ENCODE measurements around the gene EYA2. TPM values are rescaled to one million over a fixed set of nuclear protein-coding genes. Genes with fewer than 3 reads are reported as not detected.

EYA2 gene
- total and polyA plus RNA-seq, 8 donors: 0.51 to 3.2 (median 1.4) TPM

DNA sequence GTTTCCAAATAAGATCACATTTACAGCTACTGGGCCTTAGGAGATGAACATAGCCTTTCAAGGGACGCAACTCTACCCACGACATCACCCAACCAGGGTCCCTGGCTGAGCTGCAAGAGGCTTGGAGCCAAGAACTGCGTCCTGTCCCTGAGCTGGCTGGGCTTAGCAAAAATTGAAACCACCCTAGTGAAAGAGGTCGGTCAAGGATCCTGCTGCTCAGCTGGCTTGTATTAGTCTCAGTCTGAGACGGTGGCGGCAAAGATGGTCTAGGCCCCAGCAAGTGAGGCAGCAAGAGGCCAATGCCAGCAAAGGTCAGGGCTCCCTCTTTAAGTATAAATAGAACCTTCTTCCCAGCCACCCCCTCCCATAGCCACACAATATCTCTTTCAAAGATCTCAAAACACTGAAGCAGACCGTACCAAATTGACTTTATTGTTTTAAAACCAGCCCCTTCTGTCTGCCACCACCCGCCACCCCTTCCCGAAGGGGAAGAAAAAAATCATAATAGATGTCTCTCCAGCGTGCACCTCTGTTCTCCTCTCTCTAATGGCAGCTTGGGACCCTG lies 140.5 kb downstream of the EYA2 start:
- ATAC-seq: no peak
- no peak overlapping the region for H3K27ac ChIP-seq
- TF ChIP-seq, protein P1, sequence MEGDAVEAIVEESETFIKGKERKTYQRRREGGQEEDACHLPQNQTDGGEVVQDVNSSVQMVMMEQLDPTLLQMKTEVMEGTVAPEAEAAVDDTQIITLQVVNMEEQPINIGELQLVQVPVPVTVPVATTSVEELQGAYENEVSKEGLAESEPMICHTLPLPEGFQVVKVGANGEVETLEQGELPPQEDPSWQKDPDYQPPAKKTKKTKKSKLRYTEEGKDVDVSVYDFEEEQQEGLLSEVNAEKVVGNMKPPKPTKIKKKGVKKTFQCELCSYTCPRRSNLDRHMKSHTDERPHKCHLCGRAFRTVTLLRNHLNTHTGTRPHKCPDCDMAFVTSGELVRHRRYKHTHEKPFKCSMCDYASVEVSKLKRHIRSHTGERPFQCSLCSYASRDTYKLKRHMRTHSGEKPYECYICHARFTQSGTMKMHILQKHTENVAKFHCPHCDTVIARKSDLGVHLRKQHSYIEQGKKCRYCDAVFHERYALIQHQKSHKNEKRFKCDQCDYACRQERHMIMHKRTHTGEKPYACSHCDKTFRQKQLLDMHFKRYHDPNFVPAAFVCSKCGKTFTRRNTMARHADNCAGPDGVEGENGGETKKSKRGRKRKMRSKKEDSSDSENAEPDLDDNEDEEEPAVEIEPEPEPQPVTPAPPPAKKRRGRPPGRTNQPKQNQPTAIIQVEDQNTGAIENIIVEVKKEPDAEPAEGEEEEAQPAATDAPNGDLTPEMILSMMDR (IDR thresholded peaks at IDR 0.05): no peak
- no peaks in the 10 kb centered on the region for H3K36me3 ChIP-seq
- H3K9me3 ChIP-seq: no peaks in the 10 kb centered on the region
- intact Hi-C loops (cut with DNase I): no loop called here
- WGBS, 2 donors: 81 to 84% methylated on average over 10 of the region's 10 CpGs
- no peak for FAIRE-seq
- no peak overlapping the region for H3K4me3 ChIP-seq
- no peak for DNase-seq
- H3K4me1 ChIP-seq: no peaks in the 10 kb centered on the region
- H3K27me3 ChIP-seq: no peaks in the 10 kb centered on the region

DNA sequence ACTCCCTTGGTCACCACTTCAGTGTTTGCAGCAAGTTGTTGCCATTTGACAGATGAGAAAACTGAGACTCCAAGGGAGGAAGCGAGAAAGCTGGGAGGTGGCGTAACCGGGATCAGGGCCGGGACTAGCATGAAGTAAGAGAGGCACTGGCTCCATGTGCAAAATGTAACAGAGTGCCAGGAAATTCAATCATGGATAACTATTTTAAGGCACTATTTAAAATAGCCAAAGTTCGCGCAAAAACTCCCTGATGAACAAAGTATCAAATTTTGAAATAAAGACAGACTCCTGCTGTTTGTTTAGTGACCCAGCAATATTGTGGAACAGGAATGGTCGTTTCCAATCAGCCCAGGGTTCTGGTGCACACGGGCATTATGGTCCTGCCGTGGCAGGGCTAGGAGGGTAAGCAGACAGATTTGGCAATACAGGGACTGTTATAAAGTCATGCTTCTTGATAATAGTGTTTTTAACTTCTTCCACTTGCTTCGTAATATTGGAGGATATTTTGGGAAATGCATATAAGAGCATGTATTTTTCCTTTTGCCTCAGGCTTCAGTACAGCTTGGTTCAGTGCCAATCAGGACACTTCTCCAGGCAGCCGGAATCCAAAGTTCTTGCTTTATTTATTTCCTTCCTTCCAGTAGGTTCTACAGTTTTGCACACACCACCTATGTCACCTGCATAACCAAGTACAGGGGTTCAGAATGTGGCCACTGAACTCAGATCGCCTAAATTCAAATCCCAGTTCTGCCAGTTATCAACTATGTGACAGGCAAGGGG lies 141.6 kb downstream of the EYA2 start:
- no peak for DNase-seq
- Histone ChIP-seq H3K36me3 (no peaks in the 10 kb centered on the region), H3K27me3 (no peaks in the 10 kb centered on the region), H3K4me1 (no peaks in the 10 kb centered on the region), H3K27ac (no peak overlapping the region), H3K9me3 (no peaks in the 10 kb centered on the region), H3K4me3 (no peak overlapping the region)
- no peak for ATAC-seq
- TF ChIP-seq, protein P1 (IDR thresholded peaks at IDR 0.05): no peak
- 74 to 81% methylated on average over 12 of the region's 12 CpGs for WGBS, 2 donors
- no peak for FAIRE-seq
- intact Hi-C loops (cut with DNase I): no loop called here

DNA sequence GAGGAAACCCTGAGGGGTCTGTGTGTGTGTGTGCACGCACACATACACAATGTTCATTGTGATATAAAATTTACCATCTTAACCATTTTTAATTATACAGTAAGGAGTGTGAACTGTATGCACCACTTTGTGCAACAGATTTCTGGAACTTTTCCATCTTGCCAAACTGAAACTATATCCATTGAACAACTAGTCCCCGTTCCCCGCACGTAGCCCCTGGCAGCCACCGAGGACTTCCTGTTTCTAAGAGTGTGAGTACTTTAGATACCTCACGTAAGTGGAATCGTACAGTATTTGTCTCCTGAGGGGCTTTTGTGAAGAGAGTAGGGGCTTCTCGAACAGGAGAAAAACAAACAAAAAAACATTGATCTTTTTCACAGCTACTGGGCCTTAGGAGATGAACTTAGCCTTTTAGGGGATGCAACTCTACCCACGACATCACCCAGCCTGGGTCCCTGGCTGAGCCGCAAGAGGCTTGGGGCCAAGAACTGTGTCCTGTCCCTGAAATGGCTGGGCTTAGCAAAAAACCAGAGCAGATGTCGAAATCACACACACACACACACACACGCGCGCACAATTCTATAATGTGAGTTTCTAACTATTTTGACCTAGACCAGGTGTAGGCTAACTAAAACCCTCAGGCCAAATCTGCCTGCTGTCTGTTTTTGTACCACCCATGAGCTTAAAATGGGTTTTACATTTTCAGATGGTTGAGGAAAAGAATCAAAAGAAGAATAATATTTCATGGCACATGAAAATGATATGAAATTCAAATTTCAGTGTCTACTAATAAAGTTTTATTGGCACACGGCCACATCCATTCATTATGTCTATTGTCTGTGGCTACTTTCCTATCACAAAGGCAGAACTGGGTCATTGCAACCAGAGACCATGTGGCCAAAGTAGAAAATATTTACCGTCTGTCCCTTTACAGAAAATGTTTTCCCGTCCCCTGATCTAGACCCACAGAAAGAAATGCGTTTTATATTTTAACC lies 144.2 kb downstream of the EYA2 start:
- no peaks in the 10 kb centered on the region for H3K4me1 ChIP-seq
- 64 to 69% methylated on average over 18 of the region's 18 CpGs for WGBS, 2 donors
- H3K36me3 ChIP-seq: no peaks in the 10 kb centered on the region
- H3K9me3 ChIP-seq: no peaks in the 10 kb centered on the region
- FAIRE-seq (no peak), DNase-seq (no peak), ATAC-seq (no peak)
- TF ChIP-seq, protein P1 (IDR thresholded peaks at IDR 0.05): no peak
- H3K27me3 ChIP-seq: no peaks in the 10 kb centered on the region
- no peak overlapping the region for H3K27ac ChIP-seq
- intact Hi-C loops (cut with DNase I): no loop called here
- no peak overlapping the region for H3K4me3 ChIP-seq

DNA sequence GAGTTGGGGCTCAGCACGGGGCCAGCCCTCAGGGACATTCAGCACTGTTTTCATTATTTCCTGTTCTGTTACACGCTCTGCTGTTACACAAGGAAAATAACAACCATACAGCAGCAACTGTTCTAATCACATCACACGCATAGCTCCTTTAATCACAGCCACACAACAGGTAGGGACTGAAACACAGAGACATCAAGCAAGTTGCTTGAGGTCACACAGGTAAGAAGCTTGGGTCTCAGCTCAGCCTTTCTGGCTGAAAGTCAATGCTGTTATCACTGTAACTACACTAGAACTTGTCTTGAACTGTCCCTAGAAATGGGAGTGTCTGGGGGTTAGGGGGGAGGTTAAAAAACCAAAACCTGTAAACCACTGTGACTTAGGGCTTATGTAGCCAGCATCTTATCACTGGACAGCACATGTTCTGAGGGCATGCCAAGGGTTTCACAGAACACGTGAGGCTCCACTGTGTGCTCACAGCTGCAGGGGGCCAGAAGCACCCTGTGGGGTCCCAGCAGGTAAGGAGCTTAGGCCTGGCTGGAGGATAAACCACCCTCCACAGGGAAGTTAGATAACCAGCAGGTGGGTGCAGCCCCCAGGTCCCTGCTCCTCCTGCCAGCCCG lies 146.0 kb downstream of the EYA2 start:
- Histone ChIP-seq H3K36me3 (no peaks in the 10 kb centered on the region), H3K27ac (no peak overlapping the region), H3K4me3 (no peak overlapping the region), H3K9me3 (no peaks in the 10 kb centered on the region), H3K4me1 (no peaks in the 10 kb centered on the region), H3K27me3 (no peaks in the 10 kb centered on the region)
- DNase-seq: no peak
- TF ChIP-seq, protein P1 (IDR thresholded peaks at IDR 0.05): no peak
- no peak for FAIRE-seq
- intact Hi-C loops (cut with DNase I): no loop called here
- no peak for ATAC-seq
- 42 to 56% methylated on average over 5 of the region's 5 CpGs for WGBS, 2 donors

Measured in pancreas (tissue), 10 donors.